Bone marrow (tissue), 2 donors: ENCODE results near the gene MGAT5B.

Experiments used
- DNase-seq, 2 donors: peaks; one replicate each; lab custom pipeline; 2025; lab: John Stamatoyannopoulos, UW

Gene MGAT5B

GRCh38 chr17:76905836-76906235, 37.6 kb downstream of the MGAT5B start:
- DNase-seq = no peak

- no peak for DNase-seq
Observed at GRCh38 chr17:76906463-76906862, 38.3 kb downstream of the MGAT5B start.

GRCh38 chr17:76907352-76907751, 39.1 kb downstream of the MGAT5B start:
- no peak for DNase-seq

GRCh38 chr17:76909971-76910760, 42.0 kb downstream of the MGAT5B start:
- DNase-seq = no peak

- no peak for DNase-seq
Observed at GRCh38 chr17:76911299-76912017, 43.3 kb downstream of the MGAT5B start.

GRCh38 chr17:76912421-76913164, 44.4 kb downstream of the MGAT5B start:
- DNase-seq = no peak

GRCh38 chr17:76914937-76915336, 46.7 kb downstream of the MGAT5B start:
- no peak for DNase-seq

- no peak for DNase-seq
Observed at GRCh38 chr17:76915840-76916510, 47.8 kb downstream of the MGAT5B start.

GRCh38 chr17:76917829-76918228, 49.6 kb downstream of the MGAT5B start:
- no peak for DNase-seq

- no peak for DNase-seq
Observed at GRCh38 chr17:76918811-76919210, 50.6 kb downstream of the MGAT5B start.

GRCh38 chr17:76920364-76921139, 52.3 kb downstream of the MGAT5B start:
- no peak for DNase-seq

GRCh38 chr17:76921340-76922036, 53.3 kb downstream of the MGAT5B start:
- no peak for DNase-seq

GRCh38 chr17:76922084-76922483, 53.9 kb downstream of the MGAT5B start:
- no peak for DNase-seq

GRCh38 chr17:76922967-76923366, 54.8 kb downstream of the MGAT5B start:
- no peak for DNase-seq

- DNase-seq = no peak
Observed at GRCh38 chr17:76923491-76923890, 55.3 kb downstream of the MGAT5B start.

- no peak for DNase-seq
Observed at GRCh38 chr17:76924345-76925342, 56.4 kb downstream of the MGAT5B start.

- no peak for DNase-seq
Observed at GRCh38 chr17:76925441-76925891, 57.3 kb downstream of the MGAT5B start.

GRCh38 chr17:76926237-76926866, 58.1 kb downstream of the MGAT5B start:
- no peak for DNase-seq

- no peak for DNase-seq
Observed at GRCh38 chr17:76927577-76927976, 59.4 kb downstream of the MGAT5B start.
